MM.1S (cell line): ENCODE results near the gene PSMD8.

Source experiments
- DNase-seq: peaks from one replicate; pipeline ENCODE4 v3.0.0-alpha.2; 2015
- H2AFZ ChIP-seq: fragments of 300-600 bp; sonication (generic); 2 replicates; pipeline ENCODE4 v1.6.0; 2016; ENCODE audit warnings: antibody characterized with exemption, low read length
- H3F3A ChIP-seq: fragments of 300-600 bp; sonication (generic); 2 replicates; pipeline ENCODE4 v1.6.1; 2016; ENCODE audit warnings: mild to moderate bottlenecking, antibody characterized with exemption, low read length, moderate library complexity, mixed read lengths; ENCODE audit not compliant: insufficient read depth
- H3K27ac ChIP-seq: fragments of 300-600 bp; sonication (generic); 2 replicates; pipeline ENCODE4 v1.5.1; 2016; ENCODE audit warnings: mild to moderate bottlenecking, low read length
- H3K27me3 ChIP-seq: fragments of 300-600 bp; sonication (generic); replicated peaks from 2 replicates; pipeline ENCODE4 v1.6.0; 2016; ENCODE audit warnings: low read length; ENCODE audit not compliant: insufficient read depth
- H3K36me3 ChIP-seq: fragments of 300-600 bp; sonication (generic); replicated peaks from 2 replicates; pipeline ENCODE4 v1.6.1; 2016; ENCODE audit warnings: mild to moderate bottlenecking, low read length, mixed read lengths; ENCODE audit not compliant: insufficient read depth
- H3K4me1 ChIP-seq: fragments of 300-600 bp; sonication (generic); 2 replicates; pipeline ENCODE4 v1.6.1; 2016; ENCODE audit warnings: low read length, mixed read lengths
- H3K4me2 ChIP-seq: fragments of 300-600 bp; sonication (generic); 2 replicates; pipeline ENCODE4 v1.6.0; 2016; ENCODE audit warnings: low read depth, low read length
- H3K4me3 ChIP-seq: fragments of 300-600 bp; sonication (generic); 2 replicates; pipeline ENCODE4 v1.5.1; 2016; ENCODE audit warnings: low read length, mixed read lengths
- H3K79me2 ChIP-seq: fragments of 300-600 bp; sonication (generic); 2 replicates; pipeline ENCODE4 v1.6.1; 2016; ENCODE audit warnings: mixed run types, low read length, mixed read lengths
- H3K9ac ChIP-seq: fragments of 300-600 bp; sonication (generic); 2 replicates; pipeline ENCODE4 v1.6.1; 2016; ENCODE audit warnings: low read length, mixed read lengths
- H3K9me2 ChIP-seq: fragments of 300-600 bp; sonication (generic); replicated peaks from 2 replicates; pipeline ENCODE4 v1.6.1; 2016; ENCODE audit warnings: mild to moderate bottlenecking, low read length, mixed read lengths; ENCODE audit not compliant: insufficient read depth
- H3K9me3 ChIP-seq: fragments of 300-600 bp; sonication (generic); replicated peaks from 2 replicates; pipeline ENCODE4 v1.6.1; 2016; ENCODE audit warnings: mild to moderate bottlenecking, low read length, mixed read lengths; ENCODE audit not compliant: insufficient read depth
- H4K20me1 ChIP-seq: fragments of 300-600 bp; sonication (generic); 2 replicates; pipeline ENCODE4 v1.6.1; 2016; ENCODE audit warnings: mild to moderate bottlenecking, low read length, moderate library complexity, mixed read lengths; ENCODE audit not compliant: insufficient read depth
- EZH2 ChIP-seq: fragments of 300-600 bp; sonication (generic); optimal IDR thresholded peaks from 2 replicates; pipeline ENCODE3; 2017; ENCODE audit warnings: low read depth, mild to moderate bottlenecking, antibody characterized with exemption, low read length, mixed read lengths
- EZH2phosphoT487 ChIP-seq: fragments of 300-600 bp; sonication (generic); IDR thresholded peaks from 2 replicates; pipeline ENCODE4 v1.6.1; 2018; ENCODE audit warnings: antibody characterized with exemption, low read length
- TF ChIP-seq, protein P1 (sequence below): fragments of 300-600 bp; sonication (generic); IDR thresholded peaks from 2 replicates; pipeline ENCODE4 v1.5.1; 2016; ENCODE audit warnings: antibody characterized with exemption, low read length, mixed read lengths

PSMD8 gene

GRCh38 chr19:38412491-38412890 is 38.1 kb downstream of the PSMD8 start:
- DNase-seq, result no peak
- Histone ChIP-seq H3K9me2 (no peaks in the 10 kb centered on the region), H4K20me1 (no peaks in the 10 kb centered on the region), H3K9ac (no peak overlapping the region), H3K27me3 (peaks cover 44% of the 10 kb centered on the region), H3K4me1 (no peaks in the 10 kb centered on the region), H3F3A (no peaks in the 10 kb centered on the region), H3K79me2 (no peaks in the 10 kb centered on the region), H3K4me3 (no peak overlapping the region), H2AFZ (no peak overlapping the region), H3K27ac (no peak overlapping the region), H3K4me2 (no peak overlapping the region), H3K9me3 (no peaks in the 10 kb centered on the region), H3K36me3 (no peaks in the 10 kb centered on the region)
- TF ChIP-seq, protein P1, sequence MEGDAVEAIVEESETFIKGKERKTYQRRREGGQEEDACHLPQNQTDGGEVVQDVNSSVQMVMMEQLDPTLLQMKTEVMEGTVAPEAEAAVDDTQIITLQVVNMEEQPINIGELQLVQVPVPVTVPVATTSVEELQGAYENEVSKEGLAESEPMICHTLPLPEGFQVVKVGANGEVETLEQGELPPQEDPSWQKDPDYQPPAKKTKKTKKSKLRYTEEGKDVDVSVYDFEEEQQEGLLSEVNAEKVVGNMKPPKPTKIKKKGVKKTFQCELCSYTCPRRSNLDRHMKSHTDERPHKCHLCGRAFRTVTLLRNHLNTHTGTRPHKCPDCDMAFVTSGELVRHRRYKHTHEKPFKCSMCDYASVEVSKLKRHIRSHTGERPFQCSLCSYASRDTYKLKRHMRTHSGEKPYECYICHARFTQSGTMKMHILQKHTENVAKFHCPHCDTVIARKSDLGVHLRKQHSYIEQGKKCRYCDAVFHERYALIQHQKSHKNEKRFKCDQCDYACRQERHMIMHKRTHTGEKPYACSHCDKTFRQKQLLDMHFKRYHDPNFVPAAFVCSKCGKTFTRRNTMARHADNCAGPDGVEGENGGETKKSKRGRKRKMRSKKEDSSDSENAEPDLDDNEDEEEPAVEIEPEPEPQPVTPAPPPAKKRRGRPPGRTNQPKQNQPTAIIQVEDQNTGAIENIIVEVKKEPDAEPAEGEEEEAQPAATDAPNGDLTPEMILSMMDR, result no peak
- TF ChIP-seq EZH2, result no peak
- TF ChIP-seq EZH2phosphoT487, result no peak

GRCh38 chr19:38412961-38413360 is 38.6 kb downstream of the PSMD8 start:
- no peaks in the 10 kb centered on the region for H4K20me1 ChIP-seq
- H2AFZ ChIP-seq, result no peak overlapping the region
- no peaks in the 10 kb centered on the region for H3K9me3 ChIP-seq
- H3K4me3 ChIP-seq, result no peak overlapping the region
- H3K4me1 ChIP-seq, result no peaks in the 10 kb centered on the region
- no peaks in the 10 kb centered on the region for H3K79me2 ChIP-seq
- DNase-seq, result no peak
- H3K36me3 ChIP-seq, result no peaks in the 10 kb centered on the region
- H3K27me3 ChIP-seq, result peaks cover 47% of the 10 kb centered on the region
- no peaks in the 10 kb centered on the region for H3F3A ChIP-seq
- no peaks in the 10 kb centered on the region for H3K9me2 ChIP-seq
- H3K4me2 ChIP-seq, result no peak overlapping the region
- TF ChIP-seq EZH2phosphoT487 (no peak), EZH2 (no peak)
- TF ChIP-seq, protein P1, result no peak
- no peak overlapping the region for H3K27ac ChIP-seq
- H3K9ac ChIP-seq, result no peak overlapping the region

- Histone ChIP-seq H4K20me1 (no peaks in the 10 kb centered on the region), H3F3A (no peaks in the 10 kb centered on the region), H3K9me2 (no peaks in the 10 kb centered on the region), H3K9me3 (no peaks in the 10 kb centered on the region), H3K4me3 (no peak overlapping the region), H3K4me2 (no peak overlapping the region), H3K27ac (no peak overlapping the region), H2AFZ (no peak overlapping the region), H3K27me3 (peaks cover 52% of the 10 kb centered on the region), H3K4me1 (no peaks in the 10 kb centered on the region), H3K9ac (no peak overlapping the region), H3K36me3 (no peaks in the 10 kb centered on the region), H3K79me2 (no peaks in the 10 kb centered on the region)
- TF ChIP-seq EZH2phosphoT487 (no peak), EZH2 (no peak)
- TF ChIP-seq, protein P1, result no peak
- DNase-seq, result no peak
Measured at GRCh38 chr19:38413416-38413815, 39.0 kb downstream of the PSMD8 start.
